Ishikawa (cell line): ENCODE results near the gene SYCP2.

Experiments
- CEBPB ChIP-seq: IDR thresholded peaks from 2 replicates; pipeline ENCODE4 v1.6.1; 2012
- CREB1 ChIP-seq: IDR thresholded peaks from 2 replicates; pipeline ENCODE4 v1.6.1; 2012; ENCODE audit warnings: low read depth
- EGR1 ChIP-seq: IDR thresholded peaks from 2 replicates; pipeline ENCODE4 v1.6.1; 2012
- EP300 ChIP-seq: IDR thresholded peaks from 2 replicates; pipeline ENCODE4 v1.6.1; 2012; ENCODE audit warnings: borderline replicate concordance
- FOXM1 ChIP-seq: IDR thresholded peaks from 2 replicates; pipeline ENCODE4 v1.6.1; 2012; ENCODE audit warnings: low read depth, borderline replicate concordance
- NFIC ChIP-seq: IDR thresholded peaks from 2 replicates; pipeline ENCODE4 v1.6.1; 2012
- RAD21 ChIP-seq: IDR thresholded peaks from 2 replicates; pipeline ENCODE4 v1.6.1; 2012; ENCODE audit warnings: low read depth
- TAF1 ChIP-seq: IDR thresholded peaks from 2 replicates; pipeline ENCODE4 v1.6.1; 2012; ENCODE audit warnings: low read depth, mild to moderate bottlenecking
- TCF12 ChIP-seq: IDR thresholded peaks from 2 replicates; pipeline ENCODE4 v1.6.1; 2012; ENCODE audit warnings: low read depth
- TEAD4 ChIP-seq: IDR thresholded peaks from 2 replicates; pipeline ENCODE4 v1.6.1; 2012
- YY1 ChIP-seq: IDR thresholded peaks from 2 replicates; pipeline ENCODE4 v1.6.1; 2012; ENCODE audit warnings: low read depth
- ZBTB7A ChIP-seq: IDR thresholded peaks from 2 replicates; pipeline ENCODE4 v1.6.1; 2012; ENCODE audit warnings: low read depth
- TF ChIP-seq, protein P1 (sequence below): IDR thresholded peaks from 2 replicates; pipeline ENCODE4 v1.6.1; 2012
- TF ChIP-seq, protein P2 (sequence below): IDR thresholded peaks from 2 replicates; pipeline ENCODE4 v1.6.1; 2012
- TF ChIP-seq, protein P3 (sequence below): IDR thresholded peaks from 2 replicates; pipeline ENCODE4 v1.6.1; 2012; ENCODE audit warnings: low read depth, mild to moderate bottlenecking

Gene SYCP2

DNA sequence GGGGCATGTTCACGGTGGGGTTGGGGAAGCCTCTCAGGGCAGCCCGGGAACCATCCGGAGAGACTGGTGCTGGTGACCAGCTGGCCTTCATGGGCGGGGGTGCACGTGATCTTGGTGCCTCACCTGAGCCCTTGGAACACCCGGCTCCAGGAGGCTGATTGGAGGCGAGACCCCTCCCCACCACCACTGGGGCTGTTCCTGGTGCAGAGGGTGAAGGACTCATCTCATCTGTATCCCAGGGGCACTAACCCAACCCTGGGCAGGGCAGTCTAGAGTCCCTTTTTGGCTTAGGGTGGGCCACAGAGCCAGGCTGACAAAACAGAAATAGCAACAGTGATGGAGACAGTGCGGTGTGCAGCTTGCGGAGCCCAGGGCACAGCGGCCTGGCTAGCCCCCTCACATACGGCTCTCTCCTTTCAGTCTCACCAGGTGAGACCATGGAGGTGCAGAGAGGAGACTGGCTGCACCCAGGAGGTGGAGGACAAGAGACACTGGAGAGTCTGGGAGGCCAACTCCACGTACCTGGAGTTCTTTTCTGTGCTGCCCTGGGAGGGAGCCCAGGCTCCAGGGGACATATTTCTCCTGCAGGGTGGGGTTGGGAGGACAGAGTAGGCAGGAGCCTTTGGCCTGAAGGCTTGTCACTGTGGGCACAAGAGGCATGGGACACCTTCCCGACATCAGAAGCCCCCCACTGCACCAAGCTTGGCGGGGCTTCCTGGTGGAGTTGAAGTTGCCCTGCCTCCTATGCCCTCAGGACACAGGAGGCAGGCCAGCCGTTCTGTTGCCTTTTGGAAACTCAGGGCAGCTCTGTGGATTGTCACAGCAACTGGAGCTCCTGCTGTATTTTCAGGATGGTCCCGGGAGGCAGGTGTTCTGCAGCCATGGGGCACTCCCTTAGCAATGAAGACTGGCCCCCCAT, 106.0 kb downstream of the SYCP2 start:
- no peak for TF ChIP-seq TCF12
- TF ChIP-seq TAF1 = no peak
- no peak for TF ChIP-seq EP300
- TF ChIP-seq TEAD4 = no peak
- TF ChIP-seq ZBTB7A = no peak
- TF ChIP-seq EGR1 = no peak

DNA sequence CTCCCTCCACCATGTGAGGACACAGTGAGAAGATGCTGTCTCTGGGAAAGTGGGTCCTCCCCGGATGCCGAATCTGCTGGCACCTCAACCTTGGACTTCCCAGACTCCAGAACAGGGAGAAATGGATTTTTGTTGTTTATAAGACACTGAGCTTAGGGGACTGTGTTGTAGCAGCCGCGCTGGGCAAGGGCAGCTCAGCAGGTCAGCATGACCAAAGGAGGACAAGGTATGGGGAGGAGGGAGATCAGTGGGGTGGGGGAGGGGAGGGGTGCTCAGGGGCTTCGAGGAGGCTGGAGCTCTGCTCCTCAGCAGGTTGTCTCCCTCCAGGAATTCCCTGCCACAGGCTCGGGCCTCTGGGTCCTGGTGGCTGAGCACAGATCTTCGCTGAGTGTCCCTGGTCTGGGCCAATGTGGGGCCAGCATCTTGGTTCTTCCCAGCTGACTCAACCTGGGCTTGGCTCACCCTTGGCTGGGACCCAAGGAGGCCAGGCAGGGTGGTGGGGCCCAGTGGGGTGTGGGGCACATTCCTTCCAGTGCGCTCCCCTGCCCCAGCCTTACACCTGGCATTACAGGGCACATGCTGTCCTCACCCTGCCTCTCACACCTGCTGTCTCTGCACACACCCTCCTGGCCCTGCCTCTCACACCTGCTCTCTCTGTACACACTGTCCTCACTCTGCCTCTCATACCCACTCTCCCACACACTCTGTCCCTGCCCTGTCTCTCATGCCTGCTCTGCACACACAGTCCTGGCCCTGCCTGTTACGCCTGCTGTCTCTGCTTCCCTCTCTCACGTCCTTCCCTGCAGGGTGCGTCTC, 107.3 kb downstream of the SYCP2 start:
- TF ChIP-seq, protein P1, sequence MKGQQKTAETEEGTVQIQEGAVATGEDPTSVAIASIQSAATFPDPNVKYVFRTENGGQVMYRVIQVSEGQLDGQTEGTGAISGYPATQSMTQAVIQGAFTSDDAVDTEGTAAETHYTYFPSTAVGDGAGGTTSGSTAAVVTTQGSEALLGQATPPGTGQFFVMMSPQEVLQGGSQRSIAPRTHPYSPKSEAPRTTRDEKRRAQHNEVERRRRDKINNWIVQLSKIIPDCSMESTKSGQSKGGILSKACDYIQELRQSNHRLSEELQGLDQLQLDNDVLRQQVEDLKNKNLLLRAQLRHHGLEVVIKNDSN = no peak
- no peak for TF ChIP-seq NFIC
- no peak for TF ChIP-seq TEAD4

DNA sequence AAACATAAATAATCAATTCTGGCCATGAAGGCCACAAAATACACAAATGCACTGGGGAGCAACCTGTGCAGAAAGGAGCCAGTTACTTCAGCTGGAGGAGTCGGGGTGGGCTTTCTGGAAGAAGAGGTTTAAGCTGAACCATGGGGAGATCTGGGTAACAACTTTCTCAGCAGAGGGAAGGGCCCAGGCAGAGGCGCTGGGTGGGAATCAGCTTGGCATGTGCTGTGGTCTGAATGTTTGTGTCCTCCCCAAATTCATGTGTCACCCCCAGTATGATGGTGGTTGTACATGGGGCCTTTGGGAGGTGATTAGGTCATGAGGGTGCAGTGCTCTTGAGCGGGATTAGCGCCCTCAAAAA, 107.9 kb downstream of the SYCP2 start:
- TF ChIP-seq TCF12 (no peak), FOXM1 (no peak), ZBTB7A (no peak), CEBPB (no peak), TEAD4 (no peak), CREB1 (no peak), TAF1 (no peak), NFIC (no peak), EP300 (no peak), RAD21 (no peak), EGR1 (no peak), YY1 (no peak)
- TF ChIP-seq, protein P2, sequence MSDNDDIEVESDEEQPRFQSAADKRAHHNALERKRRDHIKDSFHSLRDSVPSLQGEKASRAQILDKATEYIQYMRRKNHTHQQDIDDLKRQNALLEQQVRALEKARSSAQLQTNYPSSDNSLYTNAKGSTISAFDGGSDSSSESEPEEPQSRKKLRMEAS = no peak
- TF ChIP-seq, protein P3, sequence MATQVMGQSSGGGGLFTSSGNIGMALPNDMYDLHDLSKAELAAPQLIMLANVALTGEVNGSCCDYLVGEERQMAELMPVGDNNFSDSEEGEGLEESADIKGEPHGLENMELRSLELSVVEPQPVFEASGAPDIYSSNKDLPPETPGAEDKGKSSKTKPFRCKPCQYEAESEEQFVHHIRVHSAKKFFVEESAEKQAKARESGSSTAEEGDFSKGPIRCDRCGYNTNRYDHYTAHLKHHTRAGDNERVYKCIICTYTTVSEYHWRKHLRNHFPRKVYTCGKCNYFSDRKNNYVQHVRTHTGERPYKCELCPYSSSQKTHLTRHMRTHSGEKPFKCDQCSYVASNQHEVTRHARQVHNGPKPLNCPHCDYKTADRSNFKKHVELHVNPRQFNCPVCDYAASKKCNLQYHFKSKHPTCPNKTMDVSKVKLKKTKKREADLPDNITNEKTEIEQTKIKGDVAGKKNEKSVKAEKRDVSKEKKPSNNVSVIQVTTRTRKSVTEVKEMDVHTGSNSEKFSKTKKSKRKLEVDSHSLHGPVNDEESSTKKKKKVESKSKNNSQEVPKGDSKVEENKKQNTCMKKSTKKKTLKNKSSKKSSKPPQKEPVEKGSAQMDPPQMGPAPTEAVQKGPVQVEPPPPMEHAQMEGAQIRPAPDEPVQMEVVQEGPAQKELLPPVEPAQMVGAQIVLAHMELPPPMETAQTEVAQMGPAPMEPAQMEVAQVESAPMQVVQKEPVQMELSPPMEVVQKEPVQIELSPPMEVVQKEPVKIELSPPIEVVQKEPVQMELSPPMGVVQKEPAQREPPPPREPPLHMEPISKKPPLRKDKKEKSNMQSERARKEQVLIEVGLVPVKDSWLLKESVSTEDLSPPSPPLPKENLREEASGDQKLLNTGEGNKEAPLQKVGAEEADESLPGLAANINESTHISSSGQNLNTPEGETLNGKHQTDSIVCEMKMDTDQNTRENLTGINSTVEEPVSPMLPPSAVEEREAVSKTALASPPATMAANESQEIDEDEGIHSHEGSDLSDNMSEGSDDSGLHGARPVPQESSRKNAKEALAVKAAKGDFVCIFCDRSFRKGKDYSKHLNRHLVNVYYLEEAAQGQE = no peak
- TF ChIP-seq, protein P1 = no peak

DNA sequence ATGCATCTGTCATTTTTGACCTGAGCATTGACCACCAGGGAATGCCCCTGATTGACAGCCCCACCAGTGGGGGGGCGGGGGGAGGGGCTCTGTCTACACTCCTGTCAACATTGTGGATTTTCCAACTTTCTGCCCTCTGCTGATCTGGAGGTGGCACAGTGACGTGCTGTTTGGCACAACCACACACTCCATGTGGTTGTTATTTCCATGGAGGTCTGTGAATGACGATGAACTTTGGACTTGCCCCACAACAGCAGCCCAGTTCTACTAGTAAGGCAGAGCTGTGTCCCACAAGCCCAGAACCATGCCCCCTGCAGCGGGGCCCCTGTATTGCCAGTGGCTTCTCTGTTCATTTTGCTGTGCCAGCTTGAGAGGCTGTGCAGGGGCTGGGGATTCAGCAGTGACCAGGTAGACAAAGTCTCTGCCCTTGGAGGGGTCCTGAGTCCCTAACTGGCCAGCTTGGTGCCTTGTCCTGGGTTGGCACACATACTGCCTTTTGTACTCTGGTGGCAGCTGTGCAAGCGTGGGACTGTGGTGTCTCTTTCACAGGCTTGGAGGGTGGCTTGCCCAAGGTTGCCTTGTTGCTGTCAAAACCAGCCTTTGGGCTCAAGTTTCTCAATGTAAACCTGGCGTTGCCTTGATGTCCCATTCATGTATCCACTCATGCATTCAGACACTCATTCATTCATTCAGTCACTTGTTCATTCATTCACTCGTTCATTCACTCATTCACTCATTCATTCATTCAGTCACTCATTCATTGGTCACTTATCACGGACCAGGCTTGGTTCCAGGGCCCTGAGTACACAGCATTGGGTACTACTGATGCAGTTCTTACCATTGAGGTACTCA, 108.5 kb downstream of the SYCP2 start:
- TF ChIP-seq, protein P1 = no peak

DNA sequence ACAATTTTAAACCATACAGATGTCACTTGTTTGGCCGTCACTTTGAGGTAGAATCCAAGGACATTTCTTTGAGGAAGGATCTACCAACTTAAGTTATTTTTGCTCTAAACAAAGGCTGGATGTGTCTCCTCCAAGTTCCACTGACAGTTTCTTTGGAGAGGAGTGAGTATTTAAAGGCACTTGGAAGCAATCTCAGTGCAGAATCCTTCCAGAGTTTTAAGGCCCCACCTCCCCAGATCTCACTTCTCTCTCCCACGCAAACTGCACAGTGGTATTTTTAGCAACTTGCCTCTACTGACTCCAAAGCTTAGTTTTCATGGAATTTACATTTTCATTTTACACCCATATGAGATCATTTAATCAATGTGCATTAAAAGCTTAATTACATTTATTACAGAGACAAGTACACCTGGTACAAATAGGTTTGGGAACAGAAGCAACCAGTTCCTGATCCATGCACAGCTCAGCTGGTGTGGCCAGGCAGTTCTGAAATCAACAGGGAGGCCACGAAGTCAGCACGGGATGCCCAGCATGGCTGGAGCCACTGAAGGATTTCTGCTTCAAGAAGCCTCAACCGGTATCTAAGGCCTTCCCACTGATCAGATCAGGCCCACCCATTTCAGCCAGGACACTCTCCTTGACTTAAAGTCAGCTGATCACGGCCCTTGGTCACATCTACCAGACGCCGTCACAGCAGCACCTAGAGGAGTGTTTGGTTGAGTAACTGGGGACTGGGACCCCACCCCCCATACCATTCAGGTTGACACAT, 109.8 kb downstream of the SYCP2 start:
- TF ChIP-seq YY1 = no peak
- TF ChIP-seq, protein P2 = no peak
- no peak for TF ChIP-seq TEAD4
- TF ChIP-seq NFIC = no peak
- TF ChIP-seq, protein P3 = no peak
